HepG2 (cell line): ENCODE results near the gene YIPF2.

ENCODE experiments used
- EZH2 ChIP-seq: conservative IDR thresholded peaks from 2 replicates; pipeline ENCODE4 v1.6.1; 2012; ENCODE audit warnings: mild to moderate bottlenecking, low read depth, low read length, moderate library complexity
- HNF1B ChIP-seq: sonication (generic); formaldehyde crosslinking; IDR thresholded peaks from 2 replicates; pipeline ENCODE4 v1.5.1; 2020; ENCODE audit warnings: mild to moderate bottlenecking, moderate library complexity, missing genetic modification reagents
- IKZF4 ChIP-seq: sonication (generic); formaldehyde crosslinking; IDR thresholded peaks from 2 replicates; pipeline ENCODE4 v1.5.1; 2020; ENCODE audit warnings: borderline replicate concordance, mild to moderate bottlenecking, low read depth, missing genetic modification reagents; ENCODE audit errors: not compliant biosample characterization
- POLR2AphosphoS5 ChIP-seq: IDR thresholded peaks from 2 replicates; pipeline ENCODE4 v1.6.1; 2012; ENCODE audit warnings: low read depth, low read length
- PRDM10 ChIP-seq: sonication (generic); formaldehyde crosslinking; IDR thresholded peaks from 2 replicates; pipeline ENCODE4 v1.4.0; 2020; ENCODE audit warnings: low read depth, missing genetic modification reagents
- SP2 ChIP-seq: sonication (generic); formaldehyde crosslinking; IDR thresholded peaks from 2 replicates; pipeline ENCODE4 v1.5.1; 2020; ENCODE audit warnings: mild to moderate bottlenecking, missing genetic modification reagents
- USF2 ChIP-seq, 2 experiments: sonication (generic) in 1 of 2; formaldehyde crosslinking in 1 of 2; IDR thresholded peaks; 2 replicates each; pipeline versions ENCODE4 v1.5.1 to v1.6.1; 2011 to 2020; ENCODE audit warnings: borderline replicate concordance in 1 of 2, low read depth in 1 of 2, low read length in 1 of 2, mild to moderate bottlenecking in 1 of 2, missing genetic modification reagents in 1 of 2, moderate library complexity in 1 of 2
- ZFP36L1 ChIP-seq: sonication (generic); formaldehyde crosslinking; IDR thresholded peaks from 2 replicates; pipeline ENCODE4 v1.8.0; 2022; ENCODE audit warnings: mild to moderate bottlenecking, missing genetic modification reagents, moderate library complexity
- ZNF432 ChIP-seq: sonication (generic); formaldehyde crosslinking; IDR thresholded peaks from 2 replicates; pipeline ENCODE4 v1.5.0; 2020; ENCODE audit warnings: missing genetic modification reagents, mild to moderate bottlenecking, borderline replicate concordance
- ZNF740 ChIP-seq: sonication (generic); formaldehyde crosslinking; IDR thresholded peaks from 2 replicates; pipeline ENCODE4 v1.4.0; 2020; ENCODE audit warnings: missing genetic modification reagents

DNA sequence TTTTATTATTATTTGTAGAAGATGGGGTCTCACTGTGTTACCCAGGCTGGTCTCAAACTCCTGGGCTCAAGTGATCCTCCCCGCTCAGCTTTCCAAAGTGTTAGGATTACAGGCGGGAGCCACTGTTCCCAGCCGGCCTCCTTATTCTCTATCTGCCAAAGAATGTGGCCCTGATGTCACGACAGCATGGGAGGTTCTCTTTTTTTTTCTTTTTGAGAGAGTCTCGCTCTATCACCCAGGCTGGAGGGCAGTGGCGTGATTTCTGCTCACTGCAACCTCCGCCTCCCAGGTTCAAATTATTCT is 33.6 kb downstream of the YIPF2 start:
- no peak for TF ChIP-seq SP2 (CRISPR knock-in tag)
- no peak for TF ChIP-seq ZNF432
- no peak for TF ChIP-seq POLR2AphosphoS5
- TF ChIP-seq HNF1B (CRISPR knock-in tag), result no peak
- no peak for TF ChIP-seq ZFP36L1 (CRISPR knock-in tag)
- no peak for TF ChIP-seq USF2 (IDR thresholded peaks at IDR 0.05; ENCODE audit: low read depth, low read length)
- no peak for TF ChIP-seq USF2 (CRISPR knock-in tag; IDR thresholded peaks at IDR 0.05; ENCODE audit: borderline replicate concordance)
- TF ChIP-seq IKZF4 (CRISPR knock-in tag), result no peak
- TF ChIP-seq PRDM10 (CRISPR knock-in tag), result no peak
- no peak for TF ChIP-seq EZH2
- no peak for TF ChIP-seq ZNF740 (CRISPR knock-in tag)
